Activated naive CD4-positive, alpha-beta T cell (primary cell): Measurements from ENCODE around the gene DND1.
"Not testable (repeated sequence)": the region's sequence is repeated elsewhere in the genome, so short reads cannot be mapped to it uniquely, and the experiment has no call there.

Source experiments
- DNase-seq, 4 experiments: peaks; one replicate each; lab custom pipeline; 2025; lab: John Stamatoyannopoulos, UW

DND1 gene

GRCh38 chr5:140672455-140673186, 755 bp downstream of the DND1 start:
- DNase-seq: no peak

GRCh38 chr5:140671472-140672125, 1.8 kb downstream of the DND1 start:
- no peak for DNase-seq

DNA sequence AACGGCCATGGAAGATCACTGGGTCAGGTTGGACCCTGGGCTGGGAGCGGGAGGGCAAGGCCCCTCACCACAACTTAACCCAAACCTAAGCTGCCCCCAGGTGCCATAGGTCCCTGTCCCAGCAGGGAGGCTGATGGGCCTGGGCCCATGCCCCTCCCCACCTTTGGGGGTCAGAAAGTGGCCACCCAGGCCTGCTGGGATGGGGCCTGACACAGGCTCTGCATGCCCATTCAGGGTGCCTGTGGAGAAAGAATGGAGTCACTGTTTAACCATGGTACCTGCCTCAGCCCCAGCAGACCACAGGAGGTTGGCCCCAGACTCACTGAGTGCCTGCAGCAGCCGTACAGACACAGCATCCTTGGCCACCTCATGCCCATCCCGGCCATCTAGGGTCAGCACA, 2.3 kb downstream of the DND1 start:
- not testable (repeated sequence) for DNase-seq

- DNase-seq: peak; percentile 84 to 95 (median 90)
Measured at GRCh38 chr5:140664359-140665119, 8.8 kb downstream of the DND1 start, which contains the start of gene WDR55. Gene WDR55, plus strand, starts transcription at chr5:140664904. Its CDS starts 9 bp downstream, at chr5:140664913.

GRCh38 chr5:140664030-140664358, 9.4 kb downstream of the DND1 start:
- no peak for DNase-seq

- not testable (repeated sequence) for DNase-seq
Measured at GRCh38 chr5:140660371-140660770, 13.0 kb downstream of the DND1 start.

GRCh38 chr5:140658870-140659269, 14.5 kb downstream of the DND1 start:
- DNase-seq: no peak

GRCh38 chr5:140647042-140647419, 26.3 kb downstream of the DND1 start:
- no peak for DNase-seq

GRCh38 chr5:140642718-140643117, 30.7 kb downstream of the DND1 start:
- no peak for DNase-seq

- DNase-seq: no peak
Measured at GRCh38 chr5:140641716-140642115, 31.7 kb downstream of the DND1 start.

- DNase-seq: peak; percentile 76 to 96 (median 90)
Measured at GRCh38 chr5:140639148-140639981, 34.0 kb downstream of the DND1 start, which contains the start of gene TMCO6. Gene TMCO6, plus strand, starts transcription at chr5:140639451. Its CDS starts 77 bp downstream, at chr5:140639528.

DNA sequence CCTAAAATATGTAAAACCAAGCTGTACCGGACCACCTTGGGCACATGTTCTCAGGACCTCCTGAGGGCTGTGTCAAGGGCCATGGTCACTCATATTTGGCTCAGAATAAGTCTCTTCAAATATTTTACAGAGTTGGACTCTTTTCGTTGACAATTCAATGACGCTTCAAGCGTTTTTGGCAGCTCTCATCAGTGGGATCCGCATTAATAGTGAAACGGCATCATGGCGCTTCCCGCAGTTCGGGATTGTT, 34.6 kb downstream of the DND1 start:
- not testable (repeated sequence) for DNase-seq

- DNase-seq: no peak
Measured at GRCh38 chr5:140637371-140638100, 35.8 kb downstream of the DND1 start.

DNA sequence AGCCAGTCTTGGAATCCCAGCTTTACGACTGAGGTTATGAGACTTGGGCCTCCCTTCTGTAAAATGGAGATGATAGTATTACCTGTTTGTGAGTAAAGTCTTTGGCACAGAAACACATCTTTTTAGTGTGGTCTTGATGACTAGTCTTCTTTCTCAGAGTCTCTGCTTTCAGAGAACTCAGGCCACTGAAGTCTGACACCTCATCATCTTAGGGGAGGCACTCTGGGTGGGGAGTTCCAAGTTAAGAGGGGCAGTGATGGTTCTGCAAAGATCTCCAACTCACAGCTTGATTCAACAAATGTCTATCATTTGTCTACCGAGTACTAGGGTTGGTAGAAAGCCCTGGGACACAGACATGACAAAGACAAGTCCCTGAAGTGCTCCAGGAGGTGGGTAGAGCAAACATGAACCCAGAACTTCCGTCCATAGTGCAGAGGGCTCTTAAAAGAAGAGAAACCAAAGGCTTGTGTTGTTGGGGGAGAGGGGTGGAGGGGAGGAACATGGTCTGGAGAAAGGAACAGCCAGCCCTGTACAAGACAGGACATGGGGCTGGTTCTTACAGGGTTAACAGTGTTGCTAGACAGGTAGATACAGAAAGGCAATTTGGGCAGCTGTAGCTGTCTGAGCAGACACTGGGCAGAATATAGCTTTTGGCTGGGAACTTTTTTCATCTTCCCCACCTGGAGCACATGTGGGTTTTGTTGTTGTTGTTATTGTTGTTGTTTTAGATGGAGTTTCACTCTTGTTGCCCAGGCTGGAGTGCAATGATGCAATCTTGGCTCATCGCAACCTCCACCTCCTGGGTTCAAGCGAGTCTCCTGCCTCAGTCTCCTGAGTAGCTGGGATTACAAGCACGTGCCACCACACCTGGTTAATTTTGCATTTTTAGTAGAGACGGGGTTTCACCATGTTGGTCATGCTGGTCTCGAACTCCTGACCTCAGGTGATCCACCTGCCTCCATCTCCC, 37.8 kb downstream of the DND1 start:
- DNase-seq: no peak

DNA sequence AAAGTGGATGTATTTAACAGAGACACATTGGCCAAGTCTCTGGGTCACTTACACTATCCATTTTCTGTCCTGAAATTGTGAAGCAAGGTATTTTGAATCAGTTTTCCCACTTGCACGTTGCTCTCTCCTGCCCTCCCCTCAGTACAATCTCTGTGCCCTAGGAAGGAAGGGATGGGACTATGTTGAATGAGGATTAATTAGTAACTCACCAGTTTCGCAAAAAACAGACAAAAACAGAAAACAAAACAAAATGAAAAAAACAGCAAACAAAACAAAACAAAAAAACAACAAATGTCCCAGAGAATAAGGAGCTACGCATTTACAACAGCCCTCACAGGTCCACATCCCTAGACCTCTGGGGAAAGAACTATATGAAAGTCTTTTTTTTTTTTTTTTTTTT, 39.3 kb downstream of the DND1 start:
- DNase-seq: no peak

- no peak for DNase-seq
Measured at GRCh38 chr5:140633501-140633900, 39.9 kb downstream of the DND1 start.

GRCh38 chr5:140633021-140633471, 40.3 kb downstream of the DND1 start, which contains the start of gene CD14:
Gene CD14, minus strand, starts transcription at chr5:140633175. Its CDS starts 104 bp downstream, at chr5:140633071.
- no peak for DNase-seq

DNA sequence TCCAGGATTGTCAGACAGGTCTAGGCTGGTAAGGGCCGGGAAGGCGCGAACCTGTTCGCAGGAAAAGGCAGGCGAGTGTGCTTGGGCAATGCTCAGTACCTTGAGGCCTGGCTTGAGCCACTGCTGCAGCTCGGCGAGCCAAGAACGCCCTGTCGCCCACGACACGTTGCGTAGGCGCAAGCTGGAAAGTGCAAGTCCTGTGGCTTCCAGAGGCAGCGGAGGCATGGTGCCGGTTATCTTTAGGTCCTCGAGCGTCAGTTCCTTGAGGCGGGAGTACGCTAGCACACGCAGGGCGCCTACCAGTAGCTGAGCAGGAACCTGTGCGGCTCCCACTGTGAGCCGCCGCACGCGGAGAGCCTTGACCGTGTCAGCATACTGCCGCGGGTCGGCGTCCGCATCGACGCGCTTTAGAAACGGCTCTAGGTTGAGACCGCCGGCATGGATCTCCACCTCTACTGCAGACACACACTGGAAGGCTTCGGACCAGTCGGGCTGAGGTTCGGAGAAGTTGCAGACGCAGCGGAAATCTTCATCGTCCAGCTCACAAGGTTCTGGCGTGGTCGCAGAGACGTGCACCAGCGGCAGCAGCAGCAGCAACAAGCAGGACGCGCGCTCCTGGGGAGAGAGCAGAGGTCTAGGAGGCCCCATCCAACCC, 40.9 kb downstream of the DND1 start:
- peak in 3 of 4 experiments; percentile 18 to 42 (median 34) for DNase-seq

DNA sequence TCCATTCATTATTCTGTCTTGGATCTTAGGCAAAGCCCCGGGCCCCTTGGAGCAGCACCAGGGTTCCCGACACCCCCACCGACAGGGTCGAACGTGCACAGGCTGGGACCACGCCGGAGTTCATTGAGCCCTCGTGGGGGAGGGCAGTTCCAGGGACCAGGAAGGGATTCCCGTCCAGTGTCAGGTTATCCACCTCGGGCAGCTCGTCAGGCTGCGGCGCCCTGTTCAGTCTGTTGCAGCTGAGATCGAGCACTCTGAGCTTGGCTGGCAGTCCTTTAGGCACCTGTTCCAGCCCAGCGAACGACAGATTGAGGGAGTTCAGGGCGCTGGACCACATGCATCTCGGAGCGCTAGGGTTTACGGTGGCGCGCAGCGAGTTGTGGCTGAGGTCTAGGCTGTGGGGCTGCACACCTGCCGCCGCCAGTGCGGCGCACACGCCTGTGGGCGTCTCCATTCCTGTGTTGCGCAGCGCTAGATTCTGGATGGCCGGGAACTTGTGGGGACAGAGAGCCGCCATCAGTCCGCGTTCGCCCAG, 41.5 kb downstream of the DND1 start:
- peak in 1 of 4 experiments; percentile 41 for DNase-seq
